GM19043 (cell line): Measurements from ENCODE around the gene ACSL1.

Experiments
- ATAC-seq: cut with Tn5 transposase; IDR thresholded peaks from one replicate; pipeline ENCODE4 v1.9.1; 2021; ENCODE audit warnings: low read depth; ENCODE audit not compliant: unreplicated experiment

Gene ACSL1

GRCh38 chr4:184731056-184731455 lies 94.7 kb downstream of the ACSL1 start:
- ATAC-seq: no peak

- ATAC-seq: no peak
Observed at GRCh38 chr4:184729946-184730345, 95.8 kb downstream of the ACSL1 start.

GRCh38 chr4:184728858-184729257 lies 96.9 kb downstream of the ACSL1 start:
- no peak for ATAC-seq

- no peak for ATAC-seq
Observed at GRCh38 chr4:184727430-184727829, 98.3 kb downstream of the ACSL1 start.

- ATAC-seq: no peak
Observed at GRCh38 chr4:184722798-184723197, 103.0 kb downstream of the ACSL1 start.

- no peak for ATAC-seq
Observed at GRCh38 chr4:184721254-184721653, 104.5 kb downstream of the ACSL1 start.

- no peak for ATAC-seq
Observed at GRCh38 chr4:184719407-184719806, 106.4 kb downstream of the ACSL1 start.

GRCh38 chr4:184715526-184715925 lies 110.2 kb downstream of the ACSL1 start:
- no peak for ATAC-seq

- no peak for ATAC-seq
Observed at GRCh38 chr4:184713887-184714286, 111.9 kb downstream of the ACSL1 start.

- no peak for ATAC-seq
Observed at GRCh38 chr4:184712322-184712721, 113.4 kb downstream of the ACSL1 start.

GRCh38 chr4:184706453-184706852 lies 119.3 kb downstream of the ACSL1 start:
- ATAC-seq: no peak

- ATAC-seq: no peak
Observed at GRCh38 chr4:184705692-184706091, 120.1 kb downstream of the ACSL1 start.
